Measurements from ENCODE around the gene RDH13.

GRCh38 chr19:55112246-55112776 lies 49.4 kb upstream of the RDH13 start:
- TF ChIP-seq GATA2 (IDR thresholded peaks at IDR 0.05; ENCODE audit: low read depth, low read length): no peak
- no peak for TF ChIP-seq GATA3 (IDR thresholded peaks at IDR 0.05; ENCODE audit: low read depth, low read length)
